Neuronal stem cell (in vitro differentiated cells): ENCODE measurements around the gene CSGALNACT2.
A peak's percentile ranks its signal among the peaks of the same experiment; 100 is the strongest.

ENCODE experiments used
- DNase-seq: peaks from one replicate; pipeline ENCODE4 v3.0.0-alpha.2; 2013; ENCODE audit warnings: low spot score
- H2AFZ ChIP-seq: one replicate; pipeline ENCODE4 v1.6.1; 2013; ENCODE audit warnings: mild to moderate bottlenecking, low read length, inconsistent platforms
- H2AK5ac ChIP-seq: 2 replicates; pipeline ENCODE4 v1.6.1; 2013; ENCODE audit warnings: low read depth, mild to moderate bottlenecking, inconsistent platforms, low read length, moderate library complexity, mixed read lengths
- H2BK120ac ChIP-seq: 2 replicates; pipeline ENCODE4 v1.6.1; 2013; ENCODE audit warnings: low read depth, mild to moderate bottlenecking, inconsistent platforms, low read length, moderate library complexity, mixed read lengths
- H2BK12ac ChIP-seq: one replicate; pipeline ENCODE4 v1.6.1; 2013; ENCODE audit warnings: low read length, inconsistent platforms
- H2BK15ac ChIP-seq: 2 replicates; pipeline ENCODE4 v1.6.1; 2013; ENCODE audit warnings: mild to moderate bottlenecking, low read length, inconsistent platforms, mixed read lengths
- H2BK5ac ChIP-seq: one replicate; pipeline ENCODE4 v1.6.1; 2013; ENCODE audit warnings: inconsistent platforms, mild to moderate bottlenecking, low read length, moderate library complexity
- H3K14ac ChIP-seq: one replicate; pipeline ENCODE4 v1.6.1; 2013; ENCODE audit warnings: low read length, inconsistent platforms
- H3K18ac ChIP-seq: 2 replicates; pipeline ENCODE4 v1.6.1; 2013; ENCODE audit warnings: low read length, inconsistent platforms
- H3K23ac ChIP-seq: 2 replicates; pipeline ENCODE4 v1.6.1; 2013; ENCODE audit warnings: low read depth, mild to moderate bottlenecking, mixed read lengths, low read length, inconsistent platforms; ENCODE audit not compliant: poor library complexity
- H3K27ac ChIP-seq: replicated peaks from 3 replicates; pipeline ENCODE4 v1.5.1; 2013; ENCODE audit warnings: low read length, inconsistent platforms
- H3K27me3 ChIP-seq, 3 experiments: 2 replicates each; pipeline ENCODE4 v1.6.1; 2013; ENCODE audit warnings: low read length in 3 of 3, mild to moderate bottlenecking in 2 of 3, inconsistent platforms in 1 of 3, low read depth in 1 of 3, mixed read lengths in 1 of 3, moderate library complexity in 1 of 3; ENCODE audit not compliant: control insufficient read depth in 3 of 3, insufficient read depth in 3 of 3
- H3K36me3 ChIP-seq, 2 donors: replicated peaks in 1 of 2; 2 replicates each; pipeline ENCODE4 v1.6.1; 2013; ENCODE audit warnings: low read length in 2 of 2; ENCODE audit not compliant: control insufficient read depth in 2 of 2, insufficient read depth in 2 of 2
- H3K4ac ChIP-seq: 2 replicates; pipeline ENCODE4 v1.6.1; 2013; ENCODE audit warnings: inconsistent platforms, mild to moderate bottlenecking, low read length, moderate library complexity
- H3K4me1 ChIP-seq, 2 donors: 1 replicate in 1 of 2; 2 replicates in 1 of 2; pipeline ENCODE4 v1.6.1; 2013; ENCODE audit warnings: low read length in 2 of 2, low read depth in 1 of 2; ENCODE audit not compliant: control insufficient read depth in 2 of 2, insufficient read depth in 1 of 2
- H3K4me2 ChIP-seq: one replicate; pipeline ENCODE4 v1.6.1; 2013; ENCODE audit warnings: mild to moderate bottlenecking, low read length, inconsistent platforms; ENCODE audit not compliant: insufficient read depth, poor library complexity, severe bottlenecking
- H3K4me3 ChIP-seq, 2 donors: 2 replicates each; pipeline ENCODE4 v1.5.1; 2013; ENCODE audit warnings: low read length in 2 of 2, mild to moderate bottlenecking in 2 of 2, inconsistent platforms in 1 of 2, moderate library complexity in 1 of 2
- H3K79me1 ChIP-seq: one replicate; pipeline ENCODE4 v1.6.1; 2013; ENCODE audit warnings: low read depth, mild to moderate bottlenecking, inconsistent platforms, low read length, moderate library complexity
- H3K9ac ChIP-seq: one replicate; pipeline ENCODE4 v1.6.1; 2013; ENCODE audit warnings: mild to moderate bottlenecking, low read depth, low read length, inconsistent platforms; ENCODE audit not compliant: poor library complexity
- H3K9me3 ChIP-seq, 2 donors: replicated peaks in 1 of 2; 2 replicates each; pipeline versions ENCODE3 to v1.6.1; 2013; ENCODE audit warnings: low read length in 2 of 2, mild to moderate bottlenecking in 2 of 2, inconsistent platforms in 1 of 2, low read depth in 1 of 2, mixed read lengths in 1 of 2, moderate library complexity in 1 of 2; ENCODE audit not compliant: control insufficient read depth in 2 of 2, insufficient read depth in 1 of 2
- H4K8ac ChIP-seq: one replicate; pipeline ENCODE4 v1.6.1; 2013; ENCODE audit warnings: low read depth, mild to moderate bottlenecking, inconsistent platforms, low read length, moderate library complexity
- H4K91ac ChIP-seq: one replicate; pipeline ENCODE4 v1.6.1; 2013; ENCODE audit warnings: low read length, low read depth, mild to moderate bottlenecking, inconsistent platforms; ENCODE audit not compliant: poor library complexity
- WGBS, 2 donors: extraction: QIAGEN DNeasy Blood & Tissue Kit; methylation state at CpG; one replicate each; pipeline ENCODE4 v1.1.7; 2013; ENCODE audit warnings: missing lambda C conversion rate in 2 of 2, mixed read lengths in 1 of 2; ENCODE audit not compliant: insufficient read length in 2 of 2, insufficient replicate concordance in 1 of 2; ENCODE audit errors: extremely low coverage in 2 of 2; 5-methylcytosine and 5-hydroxymethylcytosine counted together

Gene CSGALNACT2

DNA sequence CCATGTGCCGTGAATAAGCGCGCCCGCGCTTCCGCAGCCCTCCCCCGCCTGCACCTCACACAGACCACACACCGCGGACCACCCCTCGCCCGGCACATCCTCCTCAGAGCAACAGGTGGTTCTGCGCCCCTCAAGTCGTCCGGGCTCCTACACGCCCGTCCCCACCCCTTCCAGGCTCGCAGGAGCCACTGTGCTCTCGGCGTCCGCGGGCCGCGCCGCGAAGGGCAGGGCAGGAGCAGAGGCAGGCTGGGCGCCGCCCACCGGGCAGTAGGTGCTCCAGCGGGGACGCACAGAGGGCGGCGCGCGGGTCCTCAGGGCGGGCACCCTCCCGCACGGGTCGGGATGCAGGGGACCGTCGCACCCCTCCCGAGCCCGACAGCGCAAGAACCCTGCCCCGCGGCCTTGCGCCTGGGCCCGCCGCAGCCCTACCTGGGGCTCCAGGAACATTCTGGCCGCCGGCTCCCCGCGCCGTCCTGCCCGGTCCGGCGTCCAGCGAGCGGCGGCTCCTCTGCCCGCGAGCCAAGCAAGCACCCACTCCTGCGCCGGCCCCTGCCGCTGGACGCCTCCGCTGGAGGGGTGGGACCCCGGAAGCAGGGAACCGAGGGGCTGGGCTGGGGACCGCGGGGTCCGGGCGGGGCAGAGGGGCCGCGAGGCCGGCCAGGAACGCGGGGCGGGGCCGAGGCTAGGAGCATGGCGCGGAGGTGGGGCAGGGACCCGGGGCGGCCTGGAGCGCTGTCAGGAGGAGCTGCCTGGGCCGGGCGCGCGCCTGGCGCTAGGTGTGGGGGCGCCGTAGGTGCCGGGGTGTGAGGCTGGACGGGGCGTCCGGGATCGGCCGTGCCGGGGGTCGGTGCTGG is 91.2 kb downstream of the CSGALNACT2 start:
- Histone ChIP-seq H3K9ac (peak overlapping the region; percentile 46), H4K91ac (no peak overlapping the region), H3K36me3 (no peaks in the 10 kb centered on the region), H3K4me2 (peak overlapping the region; percentile 87), H2BK120ac (no peak overlapping the region), H2AFZ (peak overlapping the region; percentile 56), H4K8ac (no peak overlapping the region), H2BK12ac (peak overlapping the region; percentile 96), H2BK15ac (peak overlapping the region; percentile 24), H2AK5ac (no peak overlapping the region), H3K79me1 (no peaks in the 10 kb centered on the region), H3K4me3 (peak overlapping the region in 1 of 2 donors; percentile 80), H3K23ac (peak overlapping the region; percentile 59), H2BK5ac (no peak overlapping the region), H3K14ac (peak overlapping the region; percentile 5), H3K4me1 (peaks cover 0 to 7% of the 10 kb centered on the region in 2 donors), H3K4ac (no peak overlapping the region), H3K27me3 (peaks cover 15 to 80% (median 45%) of the 10 kb centered on the region in 3 experiments), H3K27ac (no peak overlapping the region), H3K18ac (peak overlapping the region; percentile 12), H3K9me3 (no peaks in the 10 kb centered on the region)
- WGBS, 2 donors = no CpG with 5 or more reads among the region's 99 CpGs
- peak; percentile 18 for DNase-seq

DNA sequence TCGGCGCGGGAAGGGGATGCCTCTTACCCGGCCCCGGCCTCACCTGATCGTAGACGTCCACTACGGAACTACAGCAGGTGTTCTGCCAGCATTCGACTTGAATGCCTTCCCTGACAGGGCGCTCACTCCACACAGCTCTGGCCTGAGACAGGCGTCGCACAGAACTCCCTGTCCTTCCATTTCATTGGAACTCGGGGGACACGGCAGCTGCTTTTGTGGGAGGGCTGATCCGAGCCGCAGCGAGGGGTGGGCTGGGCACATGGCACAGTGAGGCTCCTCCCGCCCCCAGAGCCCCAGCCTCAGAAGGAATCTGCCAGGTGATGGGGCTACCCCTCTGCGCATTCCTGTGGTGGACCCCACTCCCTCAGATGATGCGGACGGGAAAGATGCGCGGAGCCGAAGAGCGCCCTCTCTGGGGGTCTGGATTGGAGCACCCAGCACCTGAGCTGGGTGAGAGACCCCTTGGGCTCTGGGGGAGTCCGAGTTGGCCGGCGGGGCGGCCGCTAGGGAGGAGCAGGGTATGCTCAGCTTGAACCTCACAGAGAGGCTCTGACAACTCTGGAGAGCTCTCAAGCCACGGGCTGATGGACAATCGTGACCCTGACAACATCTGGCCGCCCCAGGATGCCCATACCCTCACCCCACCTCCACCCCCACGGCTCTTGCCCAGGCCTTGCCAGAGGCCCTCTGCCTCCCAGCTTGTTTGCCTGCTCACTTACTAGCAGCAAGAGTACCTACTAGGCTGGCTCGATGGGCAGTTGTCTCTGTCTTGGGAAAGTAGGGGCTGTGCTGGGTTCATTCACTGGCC is 92.1 kb downstream of the CSGALNACT2 start:
- no CpG with 5 or more reads among the region's 35 CpGs for WGBS, 2 donors
- Histone ChIP-seq H3K27me3 (peaks cover 15 to 83% (median 45%) of the 10 kb centered on the region in 3 experiments), H3K9ac (peak overlapping the region; percentile 80), H2BK12ac (no peak overlapping the region), H4K91ac (no peak overlapping the region), H3K23ac (peak overlapping the region; percentile 37), H3K9me3 (no peaks in the 10 kb centered on the region), H2AK5ac (no peak overlapping the region), H3K4me3 (peak overlapping the region in 1 of 2 donors; percentile 80), H2AFZ (no peak overlapping the region), H3K36me3 (no peaks in the 10 kb centered on the region), H3K18ac (peak overlapping the region; percentile 44), H3K79me1 (no peaks in the 10 kb centered on the region), H2BK120ac (no peak overlapping the region), H3K4ac (no peak overlapping the region), H4K8ac (no peak overlapping the region), H3K4me1 (peaks cover 0 to 7% of the 10 kb centered on the region in 2 donors), H2BK15ac (no peak overlapping the region), H3K27ac (no peak overlapping the region), H3K4me2 (peak overlapping the region; percentile 87), H2BK5ac (no peak overlapping the region), H3K14ac (no peak overlapping the region)
- no peak for DNase-seq

DNA sequence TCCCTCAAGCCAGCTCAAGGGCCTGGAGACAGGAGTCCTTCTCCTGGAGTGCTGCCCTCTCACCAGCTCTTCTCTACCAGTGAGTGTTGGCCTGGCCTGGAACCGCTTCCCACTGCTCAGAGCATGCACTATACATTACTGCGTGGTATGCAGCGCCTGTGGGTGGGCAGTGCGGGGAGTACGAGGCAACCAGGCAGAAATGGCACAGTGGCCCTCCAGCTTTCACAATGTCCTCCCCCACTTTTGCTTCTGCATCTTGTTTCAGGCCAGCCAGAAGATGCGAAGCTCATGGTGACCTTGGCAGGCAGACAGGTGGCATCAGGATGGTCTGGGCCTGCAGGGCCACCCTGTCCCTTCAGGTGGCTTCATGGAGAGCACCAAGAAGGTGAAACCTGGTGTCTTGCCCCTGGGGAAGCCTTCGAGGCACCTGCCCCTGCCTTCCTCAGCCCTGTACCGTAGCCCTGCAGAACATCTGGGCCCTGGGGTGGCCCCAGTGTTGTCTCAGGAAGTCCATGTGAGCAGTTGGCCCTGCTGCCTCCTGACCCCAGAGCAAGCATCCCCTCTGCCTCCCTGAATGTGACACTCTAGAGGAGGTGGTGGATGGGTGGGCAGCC is 92.8 kb downstream of the CSGALNACT2 start:
- Histone ChIP-seq H2BK15ac (no peak overlapping the region), H3K14ac (peak overlapping the region; percentile 25), H2BK12ac (no peak overlapping the region), H2AK5ac (no peak overlapping the region), H2AFZ (no peak overlapping the region), H3K18ac (no peak overlapping the region), H3K4me1 (peaks cover 0 to 7% of the 10 kb centered on the region in 2 donors), H2BK5ac (no peak overlapping the region), H3K79me1 (no peaks in the 10 kb centered on the region), H3K4me2 (no peak overlapping the region), H3K36me3 (no peaks in the 10 kb centered on the region), H3K9me3 (no peaks in the 10 kb centered on the region), H3K23ac (no peak overlapping the region), H4K8ac (no peak overlapping the region), H3K27me3 (peaks cover 15 to 89% (median 45%) of the 10 kb centered on the region in 3 experiments), H2BK120ac (no peak overlapping the region), H4K91ac (no peak overlapping the region), H3K9ac (no peak overlapping the region), H3K4ac (no peak overlapping the region), H3K27ac (no peak overlapping the region), H3K4me3 (no peak overlapping the region)
- no peak for DNase-seq
- no CpG with 5 or more reads among the region's 8 CpGs for WGBS, 2 donors
